ENCODE results near the gene G6PC3.
"Not testable (repeated sequence)": the region's sequence is repeated elsewhere in the genome, so short reads cannot be mapped to it uniquely, and the experiment has no call there.

The G6PC3 gene

DNA sequence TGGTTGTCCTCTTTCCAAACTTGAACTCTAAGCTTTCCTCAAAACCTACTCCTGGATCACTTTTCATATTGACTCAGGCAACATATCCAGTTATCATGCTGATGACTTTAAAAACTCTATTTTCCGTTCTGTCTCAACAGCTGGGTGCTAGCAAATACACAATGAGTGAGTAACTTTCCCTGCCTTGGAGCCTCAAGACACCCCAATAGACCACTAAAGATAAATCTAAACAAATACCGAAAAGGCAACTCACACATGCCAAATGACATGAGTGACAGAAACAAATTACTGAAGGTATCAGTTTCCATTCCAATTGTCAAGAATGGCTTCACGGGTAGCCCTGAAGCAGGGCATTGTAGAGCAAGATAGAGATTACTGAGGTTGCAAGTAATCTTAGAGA is 40.1 kb upstream of the G6PC3 start:
- H3K9me3 ChIP-seq (replicated peaks; ENCODE audit: insufficient read depth, low read length) = no peaks in the 10 kb centered on the region
- no peak overlapping the region for H3K9ac ChIP-seq (ENCODE audit: low read length)
- H3K27ac ChIP-seq (ENCODE audit: low read length) = no peak overlapping the region
- H3K4me1 ChIP-seq (ENCODE audit: low read length) = no peaks in the 10 kb centered on the region
- no peaks in the 10 kb centered on the region for H3K79me2 ChIP-seq (ENCODE audit: low read length)
- TF ChIP-seq EZH2phosphoT487 (IDR thresholded peaks at IDR 0.05; ENCODE audit: low read length) (no peak), EZH2 (optimal IDR thresholded peaks at IDR 0.05; ENCODE audit: low read depth, low read length) (no peak)
- TF ChIP-seq, protein P1, sequence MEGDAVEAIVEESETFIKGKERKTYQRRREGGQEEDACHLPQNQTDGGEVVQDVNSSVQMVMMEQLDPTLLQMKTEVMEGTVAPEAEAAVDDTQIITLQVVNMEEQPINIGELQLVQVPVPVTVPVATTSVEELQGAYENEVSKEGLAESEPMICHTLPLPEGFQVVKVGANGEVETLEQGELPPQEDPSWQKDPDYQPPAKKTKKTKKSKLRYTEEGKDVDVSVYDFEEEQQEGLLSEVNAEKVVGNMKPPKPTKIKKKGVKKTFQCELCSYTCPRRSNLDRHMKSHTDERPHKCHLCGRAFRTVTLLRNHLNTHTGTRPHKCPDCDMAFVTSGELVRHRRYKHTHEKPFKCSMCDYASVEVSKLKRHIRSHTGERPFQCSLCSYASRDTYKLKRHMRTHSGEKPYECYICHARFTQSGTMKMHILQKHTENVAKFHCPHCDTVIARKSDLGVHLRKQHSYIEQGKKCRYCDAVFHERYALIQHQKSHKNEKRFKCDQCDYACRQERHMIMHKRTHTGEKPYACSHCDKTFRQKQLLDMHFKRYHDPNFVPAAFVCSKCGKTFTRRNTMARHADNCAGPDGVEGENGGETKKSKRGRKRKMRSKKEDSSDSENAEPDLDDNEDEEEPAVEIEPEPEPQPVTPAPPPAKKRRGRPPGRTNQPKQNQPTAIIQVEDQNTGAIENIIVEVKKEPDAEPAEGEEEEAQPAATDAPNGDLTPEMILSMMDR (IDR thresholded peaks at IDR 0.05; ENCODE audit: low read length) = no peak
- H2AFZ ChIP-seq (ENCODE audit: low read length) = no peak overlapping the region
- DNase-seq = no peak
- H3F3A ChIP-seq (ENCODE audit: insufficient read depth, low read length) = no peaks in the 10 kb centered on the region
- no peak overlapping the region for H3K4me2 ChIP-seq (ENCODE audit: low read depth, low read length)
- no peaks in the 10 kb centered on the region for H3K36me3 ChIP-seq (replicated peaks; ENCODE audit: insufficient read depth, low read length)
- no peaks in the 10 kb centered on the region for H3K9me2 ChIP-seq (replicated peaks; ENCODE audit: insufficient read depth, low read length)
- H3K27me3 ChIP-seq (replicated peaks; ENCODE audit: insufficient read depth, low read length) = no peaks in the 10 kb centered on the region
- no peaks in the 10 kb centered on the region for H4K20me1 ChIP-seq (ENCODE audit: insufficient read depth, low read length)
- H3K4me3 ChIP-seq (ENCODE audit: low read length) = no peak overlapping the region

- no peak for DNase-seq
- TF ChIP-seq EZH2phosphoT487 (IDR thresholded peaks at IDR 0.05; ENCODE audit: low read length) = no peak
- TF ChIP-seq, protein P1 (IDR thresholded peaks at IDR 0.05; ENCODE audit: low read length) = no peak
- no peak for TF ChIP-seq EZH2 (optimal IDR thresholded peaks at IDR 0.05; ENCODE audit: low read depth, low read length)
- no peaks in the 10 kb centered on the region for H3K4me1 ChIP-seq (ENCODE audit: low read length)
These were observed 36.6 kb upstream of the G6PC3 start for GRCh38 chr17:44033861-44034408.

GRCh38 chr17:44034688-44035087 is 35.8 kb upstream of the G6PC3 start:
- H3K9me2 ChIP-seq (replicated peaks; ENCODE audit: insufficient read depth, low read length); H3K4me1 ChIP-seq (ENCODE audit: low read length); H3K4me2 ChIP-seq (ENCODE audit: low read depth, low read length); DNase-seq; H3K4me3 ChIP-seq (ENCODE audit: low read length); H3K27ac ChIP-seq (ENCODE audit: low read length); H3K9me3 ChIP-seq (replicated peaks; ENCODE audit: insufficient read depth, low read length); H2AFZ ChIP-seq (ENCODE audit: low read length); H3F3A ChIP-seq (ENCODE audit: insufficient read depth, low read length); H4K20me1 ChIP-seq (ENCODE audit: insufficient read depth, low read length); H3K27me3 ChIP-seq (replicated peaks; ENCODE audit: insufficient read depth, low read length); H3K36me3 ChIP-seq (replicated peaks; ENCODE audit: insufficient read depth, low read length); H3K9ac ChIP-seq (ENCODE audit: low read length): not testable (repeated sequence)
- H3K79me2 ChIP-seq (ENCODE audit: low read length) = peaks cover 14% of the 10 kb centered on the region

More at GRCh38 chr17:44033861-44034408, 36.6 kb upstream of the G6PC3 start:
- no peak overlapping the region for H3K4me2 ChIP-seq (ENCODE audit: low read depth, low read length)
- H3K9me2 ChIP-seq (replicated peaks; ENCODE audit: insufficient read depth, low read length) = no peaks in the 10 kb centered on the region
- no peaks in the 10 kb centered on the region for H3F3A ChIP-seq (ENCODE audit: insufficient read depth, low read length)
- H2AFZ ChIP-seq (ENCODE audit: low read length) = no peak overlapping the region
- H3K79me2 ChIP-seq (ENCODE audit: low read length) = peaks cover 12% of the 10 kb centered on the region
- no peaks in the 10 kb centered on the region for H3K36me3 ChIP-seq (replicated peaks; ENCODE audit: insufficient read depth, low read length)
- no peaks in the 10 kb centered on the region for H3K9me3 ChIP-seq (replicated peaks; ENCODE audit: insufficient read depth, low read length)
- no peak overlapping the region for H3K9ac ChIP-seq (ENCODE audit: low read length)
- no peak overlapping the region for H3K4me3 ChIP-seq (ENCODE audit: low read length)
- no peaks in the 10 kb centered on the region for H4K20me1 ChIP-seq (ENCODE audit: insufficient read depth, low read length)
- H3K27me3 ChIP-seq (replicated peaks; ENCODE audit: insufficient read depth, low read length) = no peaks in the 10 kb centered on the region
- no peak overlapping the region for H3K27ac ChIP-seq (ENCODE audit: low read length)

GRCh38 chr17:44037471-44037870 is 33.1 kb upstream of the G6PC3 start:
- Histone ChIP-seq H3K27ac (ENCODE audit: low read length) (no peak overlapping the region), H4K20me1 (ENCODE audit: insufficient read depth, low read length) (no peaks in the 10 kb centered on the region; the same call in 1 of the 2 replicates), H3K9me3 (replicated peaks; ENCODE audit: insufficient read depth, low read length) (no peaks in the 10 kb centered on the region), H3K9ac (ENCODE audit: low read length) (no peak overlapping the region), H3K27me3 (replicated peaks; ENCODE audit: insufficient read depth, low read length) (no peaks in the 10 kb centered on the region), H3K9me2 (replicated peaks; ENCODE audit: insufficient read depth, low read length) (no peaks in the 10 kb centered on the region), H3K4me2 (ENCODE audit: low read depth, low read length) (no peak overlapping the region), H3K4me3 (ENCODE audit: low read length) (no peak overlapping the region), H3K36me3 (replicated peaks; ENCODE audit: insufficient read depth, low read length) (0 out of 2 replicates have a peak, but pooled peaks cover 3% of the 10 kb centered on the region), H3K79me2 (ENCODE audit: low read length) (peaks cover 36% of the 10 kb centered on the region), H2AFZ (ENCODE audit: low read length) (no peak overlapping the region), H3F3A (ENCODE audit: insufficient read depth, low read length) (no peaks in the 10 kb centered on the region), H3K4me1 (ENCODE audit: low read length) (no peaks in the 10 kb centered on the region)
- no peak for DNase-seq
- TF ChIP-seq, protein P1 (IDR thresholded peaks at IDR 0.05; ENCODE audit: low read length) = no peak
- TF ChIP-seq EZH2 (optimal IDR thresholded peaks at IDR 0.05; ENCODE audit: low read depth, low read length) (no peak), EZH2phosphoT487 (IDR thresholded peaks at IDR 0.05; ENCODE audit: low read length) (no peak)

Measured in MM.1S (cell line).